GM19463 (cell line): ENCODE data around the gene TMEM164.
"Not testable (repeated sequence)": the region's sequence is repeated elsewhere in the genome, so short reads cannot be mapped to it uniquely, and the experiment has no call there.

Source experiments
- ATAC-seq: cut with Tn5 transposase; IDR thresholded peaks from one replicate; pipeline ENCODE4 v1.9.1; 2021; ENCODE audit warnings: mild to moderate bottlenecking, moderate library complexity; ENCODE audit not compliant: unreplicated experiment

The TMEM164 gene

DNA sequence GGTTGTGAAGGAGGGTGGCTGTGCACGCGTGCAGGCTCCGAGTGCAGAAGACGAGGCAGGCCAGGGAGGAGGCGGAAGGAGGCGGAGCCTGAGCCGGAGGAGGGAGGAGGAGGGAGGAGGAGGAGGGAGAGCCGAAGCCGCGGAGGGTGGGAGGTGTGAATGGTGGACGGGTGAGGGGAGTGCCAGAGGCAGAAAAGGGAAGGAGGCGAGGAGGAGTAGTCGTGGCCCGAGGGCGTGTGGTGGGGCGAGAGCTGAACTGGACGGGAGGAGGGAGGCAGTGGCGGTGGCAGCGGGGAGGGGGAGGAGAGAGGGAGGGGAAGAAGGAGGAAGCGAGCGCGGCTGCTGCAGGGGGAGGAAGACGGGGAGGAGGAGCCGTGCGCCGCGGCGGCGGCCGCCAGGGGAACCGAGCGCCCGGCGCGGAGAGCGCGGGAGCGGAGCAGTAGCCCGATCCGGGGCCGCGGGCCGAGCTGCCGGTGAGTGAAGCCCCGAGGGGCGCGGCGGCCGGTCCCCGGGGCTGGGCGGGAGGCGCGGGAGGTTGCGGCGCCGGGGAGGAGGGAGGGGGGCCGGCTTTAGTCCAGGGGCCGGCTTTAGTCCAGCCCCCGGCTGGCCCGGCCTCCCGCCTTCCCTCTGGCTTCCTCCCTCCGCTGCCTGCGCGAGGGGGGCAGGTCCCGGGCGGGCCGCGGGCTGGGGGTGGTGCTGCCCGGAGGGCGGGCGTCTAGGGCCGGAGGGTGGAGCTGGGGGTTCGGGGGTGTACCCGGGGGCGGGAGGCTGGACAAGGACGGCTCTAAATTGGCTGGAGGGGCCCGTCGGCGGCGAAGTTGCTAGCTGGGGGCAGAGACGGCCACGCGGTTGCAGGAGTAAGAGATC lies at the start of gene TMEM164:
Gene TMEM164, plus strand, starts transcription at position 815 of the 867 bp plus-strand sequence. CDS start 661 bp downstream, outside the sequence.
- peak; percentile 78 for ATAC-seq

DNA sequence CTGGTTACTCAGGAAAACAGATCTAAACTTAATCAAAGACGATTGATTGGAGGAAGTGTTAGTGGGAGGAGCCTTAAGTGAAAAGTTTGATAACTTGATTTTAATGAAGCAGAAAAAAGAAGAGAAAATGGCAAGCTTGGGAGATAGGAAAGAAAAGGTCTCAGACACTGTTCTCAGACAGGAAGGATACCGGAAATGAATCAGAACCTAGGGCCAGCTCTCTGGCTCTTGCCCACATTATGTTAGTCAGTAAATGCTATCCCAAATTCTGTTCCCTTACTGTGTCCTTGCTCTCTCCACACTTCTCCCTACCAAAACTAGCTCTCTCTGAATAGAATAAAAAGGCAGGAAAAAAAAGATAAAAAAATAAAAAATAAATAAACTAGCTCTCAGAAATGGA lies 48.6 kb upstream of the TMEM164 start:
- ATAC-seq: no peak

- no peak for ATAC-seq
Measured at GRCh38 chrX:109954955-109955354, 48.0 kb upstream of the TMEM164 start.

- no peak for ATAC-seq
Measured at GRCh38 chrX:109958266-109958665, 44.6 kb upstream of the TMEM164 start.

- no peak for ATAC-seq
Measured at GRCh38 chrX:109959356-109959871, 43.5 kb upstream of the TMEM164 start.

- no peak for ATAC-seq
Measured at GRCh38 chrX:109964390-109964789, 38.5 kb upstream of the TMEM164 start.

DNA sequence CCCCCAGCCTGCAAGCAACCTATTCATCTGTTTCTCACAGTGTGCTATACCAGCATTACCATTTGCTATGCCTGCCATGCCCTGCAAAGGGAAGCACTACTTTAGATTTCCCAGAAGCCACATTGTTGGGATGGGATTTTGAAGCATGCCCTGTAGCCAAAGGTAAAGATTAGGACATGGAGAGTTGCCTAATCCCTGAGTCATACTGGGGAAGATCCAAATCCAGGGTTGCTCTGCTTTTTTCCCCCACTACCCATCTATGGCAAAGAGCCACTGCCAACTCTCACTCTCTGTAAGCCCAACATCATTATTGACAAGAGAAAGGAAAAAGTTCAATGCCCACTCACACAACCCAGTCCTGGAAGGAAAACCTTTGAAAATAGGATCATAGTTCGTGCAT lies 36.7 kb upstream of the TMEM164 start:
- ATAC-seq: no peak

- ATAC-seq: no peak
Measured at GRCh38 chrX:109967156-109967555, 35.8 kb upstream of the TMEM164 start.

DNA sequence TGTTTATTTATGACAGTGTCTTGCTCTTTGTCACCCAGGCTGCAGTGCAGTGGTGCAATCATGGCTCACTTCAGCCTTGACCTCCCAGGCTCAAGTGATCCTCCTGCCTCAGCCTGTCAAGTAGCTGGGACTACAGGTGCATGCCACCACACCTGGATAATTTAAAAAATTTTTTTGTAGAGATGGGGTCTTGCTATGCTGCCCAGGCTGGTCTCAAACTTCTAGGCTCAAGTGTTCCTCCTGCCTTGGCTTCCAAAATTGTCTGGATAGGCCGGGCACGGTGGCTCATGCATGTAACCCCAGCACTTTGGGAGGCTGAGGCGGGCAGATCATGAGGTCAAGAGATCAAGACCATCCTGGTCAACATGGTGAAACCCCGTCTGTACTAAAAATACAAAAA lies 32.1 kb upstream of the TMEM164 start:
- ATAC-seq: not testable (repeated sequence)

DNA sequence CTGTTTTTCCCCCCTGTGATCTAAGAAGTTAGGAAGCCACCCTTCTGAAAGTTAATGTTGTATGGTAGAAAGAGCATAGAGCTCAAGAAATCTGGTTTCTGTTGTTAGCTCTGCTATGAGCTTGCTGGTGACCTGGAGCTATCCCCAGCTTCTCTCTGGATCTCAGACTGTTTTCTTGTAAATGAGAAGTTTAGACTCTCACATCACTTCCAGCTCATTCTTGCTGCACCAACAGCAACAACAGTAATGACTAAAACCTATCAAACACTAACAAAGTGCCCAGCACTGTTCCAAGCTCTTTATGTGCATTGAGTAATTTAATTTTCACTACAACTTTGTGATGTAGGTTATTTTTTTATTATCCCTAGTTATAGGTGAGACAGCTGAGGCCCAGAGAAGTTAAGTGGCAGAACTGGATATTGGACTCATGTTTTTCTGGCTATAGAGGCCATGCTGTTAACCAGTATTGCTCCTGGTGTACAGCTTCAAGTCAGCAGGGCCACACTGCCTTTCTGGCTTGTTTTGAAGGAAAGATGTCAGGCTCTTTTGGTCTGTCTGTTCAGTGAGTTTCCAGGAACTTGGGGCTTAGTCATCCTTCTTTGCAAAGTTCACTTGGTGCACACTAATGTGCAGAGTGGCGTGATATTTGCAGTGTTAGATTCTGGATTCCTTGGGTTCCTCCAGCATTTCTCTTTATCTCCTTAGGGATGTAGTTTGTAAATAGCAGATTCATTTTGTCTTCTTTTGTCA lies 27.8 kb upstream of the TMEM164 start:
- ATAC-seq: no peak

DNA sequence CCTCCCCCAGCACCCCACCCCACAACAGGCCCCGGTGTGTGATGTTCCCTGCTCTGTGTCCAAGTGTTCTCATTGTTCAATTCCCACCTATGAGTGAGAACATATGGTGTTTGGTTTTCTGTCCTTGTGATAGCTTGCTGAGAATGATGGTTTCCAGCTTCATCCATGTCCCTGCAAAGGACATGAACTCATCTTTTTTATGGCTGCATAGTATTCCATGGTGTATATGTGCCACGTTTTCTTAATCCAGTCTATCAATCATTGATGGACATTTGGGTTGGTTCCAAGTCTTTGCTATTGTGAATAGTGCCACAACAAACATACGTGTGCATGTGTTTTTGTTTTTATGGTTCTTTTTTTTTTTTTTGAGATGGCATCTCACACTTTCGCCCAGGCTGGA lies 17.7 kb upstream of the TMEM164 start:
- ATAC-seq: not testable (repeated sequence)

- no peak for ATAC-seq
Measured at GRCh38 chrX:109987884-109988283, 15.0 kb upstream of the TMEM164 start.

DNA sequence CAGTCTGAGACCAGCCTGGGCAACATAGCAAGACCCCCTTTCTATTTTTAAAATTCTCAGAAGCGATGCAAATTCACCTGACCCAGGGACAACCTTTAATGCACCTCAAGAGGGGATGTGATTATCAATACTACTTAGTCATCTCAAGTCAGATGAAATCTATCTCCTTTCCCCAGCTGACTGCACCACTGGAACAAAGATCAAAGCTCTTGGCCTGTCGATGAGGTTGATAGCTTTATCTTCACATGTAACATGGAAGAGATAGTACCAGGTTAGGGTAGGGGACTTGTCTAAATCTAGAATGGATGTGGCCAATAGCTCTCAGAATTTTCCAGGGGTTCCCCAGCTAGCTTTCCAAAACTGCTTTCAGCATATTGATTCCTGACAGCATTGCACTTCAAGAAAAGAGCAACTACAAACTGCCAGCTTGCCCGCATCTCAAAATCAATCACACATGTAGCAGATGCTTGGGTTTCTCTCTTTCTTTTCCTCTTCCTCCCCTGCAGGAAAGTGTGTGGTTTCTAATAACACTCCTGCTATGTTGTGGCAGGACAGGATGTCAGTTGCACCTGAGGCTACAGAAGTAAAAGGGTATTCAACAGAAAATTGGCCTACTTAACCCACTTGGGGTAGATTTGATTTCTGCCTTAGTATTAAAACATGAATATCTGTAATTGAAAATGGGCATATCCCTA lies 12.2 kb upstream of the TMEM164 start:
- no peak for ATAC-seq

DNA sequence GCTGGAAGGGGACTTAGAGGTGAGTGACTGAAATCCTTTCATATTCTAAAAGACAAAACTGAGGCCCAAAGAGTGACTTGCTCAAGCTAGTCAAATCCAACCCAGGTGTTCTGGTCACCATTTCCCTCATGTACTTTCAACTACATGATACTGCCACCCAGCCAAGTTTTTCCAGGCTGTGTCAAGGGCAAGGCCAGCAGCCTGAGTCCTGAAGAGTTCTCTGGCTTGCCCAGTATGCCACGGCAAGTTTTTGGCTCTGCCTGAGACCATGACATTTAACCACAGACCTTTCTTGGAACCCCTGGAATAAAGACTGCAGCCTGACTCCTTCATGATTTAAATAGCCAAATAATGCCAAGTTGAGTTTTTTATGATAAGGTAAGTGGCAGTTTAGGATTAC lies 10.7 kb upstream of the TMEM164 start:
- ATAC-seq: no peak

GRCh38 chrX:109995155-109995554 lies 7.8 kb upstream of the TMEM164 start:
- ATAC-seq: no peak

DNA sequence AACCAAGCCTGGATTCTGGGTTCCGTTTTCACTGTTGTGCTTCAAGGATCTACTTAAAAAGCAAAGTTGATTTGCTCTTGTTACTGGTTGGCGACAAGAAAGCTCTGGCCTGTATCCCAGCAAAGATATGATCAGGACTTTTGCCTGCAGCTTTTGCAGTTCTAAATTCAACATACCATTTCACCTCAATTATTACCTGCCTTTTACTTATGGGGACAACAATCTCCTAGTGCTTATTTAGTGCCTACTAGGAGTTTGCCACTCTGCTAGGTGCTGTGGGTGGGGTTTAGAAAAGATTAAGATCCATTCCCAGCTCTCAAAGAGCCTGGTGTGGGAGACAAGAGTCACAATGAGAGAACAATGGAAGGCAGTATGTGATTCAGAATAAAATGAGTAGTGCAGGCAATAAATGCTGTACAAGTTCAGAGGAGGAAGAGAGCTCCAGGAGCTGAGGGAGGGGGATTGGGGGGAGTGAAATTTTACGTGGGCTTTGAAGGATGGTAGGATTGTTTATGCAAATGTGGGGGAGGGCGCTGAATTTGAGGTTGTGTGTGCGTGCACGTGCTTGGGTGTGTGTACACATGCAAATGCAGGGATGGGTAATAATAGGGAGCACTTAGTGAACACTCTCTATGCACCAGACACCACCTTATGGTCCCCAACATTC lies 5.0 kb upstream of the TMEM164 start:
- ATAC-seq: no peak

DNA sequence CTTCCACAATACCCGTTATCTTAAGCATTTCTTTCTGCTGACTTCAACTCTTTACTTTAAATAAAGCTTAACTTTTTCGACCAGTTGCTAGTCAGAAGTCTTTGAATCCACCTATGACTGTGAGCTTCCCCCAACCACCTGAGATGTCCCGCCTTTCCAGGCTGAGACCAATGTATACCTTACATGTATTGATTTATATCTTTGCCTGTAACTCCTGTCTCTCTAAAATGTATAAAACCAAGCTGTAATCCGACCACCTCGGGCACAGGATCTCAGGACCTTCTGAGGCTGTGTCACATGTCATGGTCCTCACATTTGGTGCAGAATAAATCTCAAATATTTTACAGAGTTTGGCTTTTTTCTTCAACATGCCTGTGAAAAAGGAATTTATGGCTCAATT lies 2.9 kb upstream of the TMEM164 start:
- no peak for ATAC-seq

GRCh38 chrX:110000847-110001713 lies 1.8 kb upstream of the TMEM164 start:
- no peak for ATAC-seq

DNA sequence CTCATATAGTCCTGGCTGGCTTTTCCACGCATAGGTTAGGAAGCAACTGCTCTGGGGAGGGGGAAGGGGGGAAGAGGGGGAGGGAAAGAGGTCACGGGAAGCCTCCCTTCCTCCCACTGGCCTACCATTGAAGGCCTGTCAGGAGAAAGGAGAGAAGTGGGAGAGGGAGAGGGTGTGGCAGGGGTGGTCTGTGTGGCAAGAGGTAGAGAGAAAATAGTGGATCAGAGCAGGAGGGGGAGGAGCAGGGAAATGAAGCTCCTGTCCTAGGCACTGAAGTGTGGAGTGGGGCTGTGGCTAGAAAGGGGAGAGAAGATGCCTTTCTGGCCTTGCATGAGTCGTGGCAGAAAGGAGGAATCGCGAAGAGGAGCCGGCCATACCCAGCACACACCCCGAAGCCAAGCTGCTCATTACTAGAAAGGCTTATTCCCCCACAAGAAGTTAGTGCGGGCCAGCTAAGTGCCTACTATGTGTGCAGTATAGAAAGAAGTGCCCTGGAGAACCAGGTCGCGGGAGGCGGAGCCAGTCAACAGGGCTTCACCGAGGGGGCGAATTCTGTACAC lies 1.1 kb upstream of the TMEM164 start:
- no peak for ATAC-seq
